ENCODE measurements around the gene KLHDC4.

Gene KLHDC4

GRCh38 chr16:87680272-87680644 is 85.5 kb downstream of the KLHDC4 start:
- no peak for TF ChIP-seq CTCF (conservative IDR thresholded peaks at IDR 0.05; ENCODE audit: low read depth, low read length)
- H3K4me3 ChIP-seq (ENCODE audit: low read length), result no peak overlapping the region
- DNase-seq (ENCODE audit: low read depth), result no peak

GRCh38 chr16:87679593-87680271 is 86.1 kb downstream of the KLHDC4 start:
- H3K4me3 ChIP-seq (ENCODE audit: low read length), result no peak overlapping the region
- TF ChIP-seq CTCF (conservative IDR thresholded peaks at IDR 0.05; ENCODE audit: low read depth, low read length), result no peak
- no peak for DNase-seq (ENCODE audit: low read depth)

GRCh38 chr16:87678618-87679017 is 87.2 kb downstream of the KLHDC4 start:
- DNase-seq (ENCODE audit: low read depth), result no peak
- H3K4me3 ChIP-seq (ENCODE audit: low read length), result no peak overlapping the region
- no peak for TF ChIP-seq CTCF (conservative IDR thresholded peaks at IDR 0.05; ENCODE audit: low read depth, low read length)

- TF ChIP-seq CTCF (conservative IDR thresholded peaks at IDR 0.05; ENCODE audit: low read depth, low read length), result no peak
- no peak overlapping the region for H3K4me3 ChIP-seq (ENCODE audit: low read length)
- no peak for DNase-seq (ENCODE audit: low read depth)
These were observed 88.0 kb downstream of the KLHDC4 start for GRCh38 chr16:87677830-87678229.

GRCh38 chr16:87675111-87675719 is 90.6 kb downstream of the KLHDC4 start:
- TF ChIP-seq CTCF (conservative IDR thresholded peaks at IDR 0.05; ENCODE audit: low read depth, low read length), result no peak
- no peak for DNase-seq (ENCODE audit: low read depth)
- no peak overlapping the region for H3K4me3 ChIP-seq (ENCODE audit: low read length)

- no peak for TF ChIP-seq CTCF (conservative IDR thresholded peaks at IDR 0.05; ENCODE audit: low read depth, low read length)
- H3K4me3 ChIP-seq (ENCODE audit: low read length), result no peak overlapping the region
- DNase-seq (ENCODE audit: low read depth), result no peak
These were observed 91.4 kb downstream of the KLHDC4 start for GRCh38 chr16:87674419-87674818.

GRCh38 chr16:87671715-87672270 is 94.0 kb downstream of the KLHDC4 start:
- no peak for TF ChIP-seq CTCF (conservative IDR thresholded peaks at IDR 0.05; ENCODE audit: low read depth, low read length)

More at GRCh38 chr16:87671715-87672270, 94.0 kb downstream of the KLHDC4 start:
- no peak overlapping the region for H3K4me3 ChIP-seq (ENCODE audit: low read length)
- DNase-seq (ENCODE audit: low read depth), result no peak

Measured in retinal pigment epithelial cell (primary cell).